OCI-LY3 (cell line): ENCODE data around the gene MRPL50.

Experiments
- CTCF ChIP-seq: fragments of 200-600, 300-600 bp; sonication (generic); IDR thresholded peaks from 2 replicates; pipeline ENCODE4 v1.5.1; 2014; ENCODE audit warnings: antibody characterized with exemption, low read length, low read depth
- EZH2phosphoT487 ChIP-seq: fragments of 200-600 bp; shearing (Covaris generic); IDR thresholded peaks from 2 replicates; pipeline ENCODE4 v1.6.1; 2018; ENCODE audit warnings: antibody characterized with exemption, mixed run types, low read depth

DNA sequence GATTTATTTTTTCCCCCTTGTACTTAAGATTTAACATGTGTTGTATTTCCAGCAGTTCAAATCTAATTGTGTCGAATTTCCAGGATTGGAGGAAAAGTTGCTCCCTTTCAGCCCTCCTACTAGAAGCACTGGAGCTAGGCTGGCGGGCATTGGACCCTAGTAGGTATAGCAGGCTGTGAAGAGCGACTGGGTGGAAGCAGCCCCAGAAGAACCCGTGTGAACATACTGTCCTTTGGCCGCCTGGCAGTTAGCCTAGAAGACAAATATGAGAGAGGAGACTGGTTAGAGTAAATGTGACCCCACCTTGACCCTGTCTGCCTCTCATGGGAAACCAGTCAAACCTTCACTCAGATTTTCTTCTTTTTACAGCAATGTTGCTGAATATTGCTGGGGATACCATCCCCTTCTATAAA lies 23.2 kb upstream of the MRPL50 start:
- TF ChIP-seq CTCF = no peak
- no peak for TF ChIP-seq EZH2phosphoT487
